B cell (primary cell): ENCODE data around the gene RBMS3. TPM values are rescaled to one million over a fixed set of nuclear protein-coding genes. Genes with fewer than 3 reads are reported as not detected.

Experiments
- ATAC-seq: fragments of 200-7000 bp; cut with Tn5 transposase; one replicate; pipeline ENCODE4 v1.10.0; 2021; ENCODE audit warnings: low read depth, mild to moderate bottlenecking, moderate number of reproducible peaks, moderate library complexity
- CTCF ChIA-PET: fragments of 350-600 bp; sonication (Branson Sonifier 250); formaldehyde crosslinking; loops from one replicate; lab custom pipeline; 2021; ENCODE audit warnings: antibody characterized with exemption, inconsistent platforms; lab: Charles Lee
- POLR2A ChIA-PET: fragments of 350-600 bp; sonication (Branson Sonifier 250); formaldehyde crosslinking; loops from one replicate; lab custom pipeline; 2021; ENCODE audit warnings: antibody characterized with exemption; lab: Charles Lee
- DNase-seq: peaks from one replicate; pipeline ENCODE4 v3.0.0; 2013
- H2AFZ ChIP-seq: 2 replicates; pipeline ENCODE4 v1.6.1; 2012; ENCODE audit warnings: mild to moderate bottlenecking, low read depth, low read length; ENCODE audit not compliant: insufficient read depth, poor library complexity, severe bottlenecking
- H3K27ac ChIP-seq, 2 donors: 1 replicate in 1 of 2; 2 replicates in 1 of 2; pipeline ENCODE4 v1.5.1; 2012 to 2013; ENCODE audit warnings: low read length in 2 of 2, mild to moderate bottlenecking in 2 of 2, moderate library complexity in 1 of 2
- H3K27me3 ChIP-seq, 4 experiments: fragments of 200-600 bp in 1 of 4; sonication (generic) in 1 of 4; replicated peaks in 1 of 4; 1 replicate in 2 of 4; 2 replicates in 2 of 4; pipeline versions ENCODE4 v1.6.1 to v1.7.0; 2013 to 2016; ENCODE audit warnings: low read length in 3 of 4, mild to moderate bottlenecking in 2 of 4, mixed read lengths in 1 of 4, moderate library complexity in 1 of 4; ENCODE audit not compliant: insufficient read depth in 4 of 4, control insufficient read depth in 3 of 4; ENCODE audit errors: control extremely low read depth in 1 of 4
- H3K36me3 ChIP-seq, 2 experiments: replicated peaks in 1 of 2; 1 replicate in 1 of 2; 2 replicates in 1 of 2; pipeline versions ENCODE4 v1.6.1 to v1.7.1; 2013; ENCODE audit warnings: low read length in 1 of 2; ENCODE audit not compliant: insufficient read depth in 2 of 2, control insufficient read depth in 1 of 2; ENCODE audit errors: control extremely low read depth in 1 of 2, extremely low read depth in 1 of 2
- H3K4me1 ChIP-seq, 2 donors: fragments of 200-600 bp in 1 of 2; sonication (generic) in 1 of 2; 1 replicate in 1 of 2; 2 replicates in 1 of 2; pipeline versions ENCODE4 v1.5.1 to v1.6.1; 2013 to 2017; ENCODE audit warnings: low read length in 2 of 2; ENCODE audit not compliant: control insufficient read depth in 2 of 2, insufficient read depth in 2 of 2
- H3K4me2 ChIP-seq: replicated peaks from 2 replicates; pipeline ENCODE3; 2012; ENCODE audit warnings: mild to moderate bottlenecking, low read depth, low read length; ENCODE audit not compliant: poor library complexity, severe bottlenecking
- H3K4me3 ChIP-seq, 5 experiments: fragments of 200-600 bp in 1 of 5; sonication (generic) in 1 of 5; 1 replicate in 3 of 5; 2 replicates in 2 of 5; pipeline versions ENCODE4 v1.5.1 to v1.7.0; 2011 to 2016; ENCODE audit warnings: low read length in 4 of 5, mild to moderate bottlenecking in 4 of 5, low read depth in 2 of 5, control low read depth in 1 of 5, moderate library complexity in 1 of 5; ENCODE audit not compliant: insufficient read depth in 1 of 5; ENCODE audit errors: control extremely low read depth in 1 of 5, extremely low read depth in 1 of 5
- H3K79me2 ChIP-seq: fragments of 200-600 bp; sonication (generic); one replicate; pipeline ENCODE4 v1.6.0; 2016; ENCODE audit warnings: low read length; ENCODE audit not compliant: control insufficient read depth, insufficient read depth
- H3K9ac ChIP-seq: fragments of 200-600 bp; sonication (generic); 2 replicates; pipeline ENCODE4 v1.6.1; 2017; ENCODE audit warnings: mild to moderate bottlenecking, low read length, moderate library complexity
- H3K9me3 ChIP-seq, 3 donors: one replicate each; pipeline versions ENCODE4 v1.6.1 to v1.7.1; 2013; ENCODE audit warnings: low read length in 2 of 3; ENCODE audit not compliant: control insufficient read depth in 2 of 3, insufficient read depth in 1 of 3; ENCODE audit errors: control extremely low read depth in 1 of 3
- H4K20me1 ChIP-seq: 2 replicates; pipeline ENCODE4 v1.6.0; 2012; ENCODE audit warnings: mild to moderate bottlenecking, low read length; ENCODE audit not compliant: insufficient read depth, control insufficient read depth, poor library complexity, severe bottlenecking
- H3K27ac Mint-ChIP-seq: one replicate; pipeline ENCODE4 v1.8.0; 2021; ENCODE audit warnings: mixed read lengths
- H3K27me3 Mint-ChIP-seq: one replicate; pipeline ENCODE4 v1.8.0; 2021; ENCODE audit warnings: mixed read lengths
- H3K4me1 Mint-ChIP-seq: one replicate; pipeline ENCODE4 v1.8.0; 2021; ENCODE audit warnings: mixed read lengths
- H3K4me3 Mint-ChIP-seq: one replicate; pipeline ENCODE4 v1.8.0; 2021; ENCODE audit warnings: mixed read lengths
- H3K9me3 Mint-ChIP-seq: one replicate; pipeline ENCODE4 v1.8.0; 2022; ENCODE audit warnings: mixed read lengths; ENCODE audit not compliant: insufficient read depth
- CTCF ChIP-seq: fragments of 200-600 bp; IDR thresholded peaks from one replicate; pipeline ENCODE4 v1.8.0; 2022; ENCODE audit warnings: antibody characterized with exemption, mild to moderate bottlenecking
- EZH2 ChIP-seq: IDR thresholded peaks from 2 replicates; pipeline ENCODE4 v1.6.1; 2012; ENCODE audit warnings: borderline replicate concordance, low read depth, mild to moderate bottlenecking, moderate library complexity, low read length; ENCODE audit not compliant: insufficient read depth, poor library complexity, severe bottlenecking
- WGBS: methylation state at CpG from one replicate; pipeline ENCODE4 v1.1.5; 2013; ENCODE audit warnings: missing lambda C conversion rate; ENCODE audit not compliant: insufficient coverage; 5-methylcytosine and 5-hydroxymethylcytosine counted together
- intact Hi-C: fragments of 100-400 bp; cut with micrococcal nuclease; formaldehyde crosslinking; loops from one replicate; pipeline ENCODE4 v1.10.0; 2022
- polyA plus RNA-seq: library from polyadenylated mRNA; depleted of rRNA; stranded (reverse); fragments of >200 nt; gene quantifications from 2 replicates; pipeline ENCODE4 v1.2.3, GENCODE V29; 2012
- total RNA-seq, 2 donors: library from RNA; stranded (reverse); fragments of 120-200 nt in 1 of 2; gene quantifications; 1 replicate in 1 of 2; 2 replicates in 1 of 2; pipeline versions ENCODE4 v1.2.3 to v1.2.4, GENCODE V29; 2013 to 2022

Gene RBMS3
- total and polyA plus RNA-seq, 2 donors (not counting 1 experiment from before 2014, with no cell fraction given), result not detected

GRCh38 chr3:29348316-29348715 lies 67.4 kb downstream of the RBMS3 start:
- POLR2A ChIA-PET, result no interaction called here
- Histone ChIP-seq H3K4me3 (no peak overlapping the region), H4K20me1 (no peaks in the 10 kb centered on the region), H3K79me2 (no peaks in the 10 kb centered on the region), H3K9me3 (no peaks in the 10 kb centered on the region), H3K4me2 (no peak overlapping the region), H2AFZ (no peak overlapping the region), H3K4me1 (no peaks in the 10 kb centered on the region), H3K27me3 (no peaks in the 10 kb centered on the region), H3K9ac (no peak overlapping the region), H3K27ac (no peak overlapping the region), H3K36me3 (no peaks in the 10 kb centered on the region)
- no peaks in the 10 kb centered on the region for H3K4me1 Mint-ChIP-seq
- no peaks in the 10 kb centered on the region for H3K9me3 Mint-ChIP-seq
- H3K27ac Mint-ChIP-seq, result no peak overlapping the region
- ATAC-seq, result no peak
- WGBS, result no CpG with 5 or more reads among the region's 4 CpGs
- TF ChIP-seq EZH2 (no peak), CTCF (no peak)
- DNase-seq, result no peak
- no peaks in the 10 kb centered on the region for H3K27me3 Mint-ChIP-seq
- CTCF ChIA-PET, result no interaction called here
- no peak overlapping the region for H3K4me3 Mint-ChIP-seq
- intact Hi-C loops, result no loop called here

GRCh38 chr3:29349049-29349448 lies 68.2 kb downstream of the RBMS3 start:
- Histone ChIP-seq H3K9ac (no peak overlapping the region), H3K4me2 (no peak overlapping the region), H3K79me2 (no peaks in the 10 kb centered on the region), H4K20me1 (no peaks in the 10 kb centered on the region), H3K4me1 (no peaks in the 10 kb centered on the region), H2AFZ (no peak overlapping the region), H3K36me3 (no peaks in the 10 kb centered on the region), H3K27ac (no peak overlapping the region), H3K9me3 (no peaks in the 10 kb centered on the region), H3K27me3 (no peaks in the 10 kb centered on the region), H3K4me3 (no peak overlapping the region)
- no peaks in the 10 kb centered on the region for H3K4me1 Mint-ChIP-seq
- no peak overlapping the region for H3K4me3 Mint-ChIP-seq
- H3K27ac Mint-ChIP-seq, result no peak overlapping the region
- no peaks in the 10 kb centered on the region for H3K9me3 Mint-ChIP-seq
- POLR2A ChIA-PET, result no interaction called here
- CTCF ChIA-PET, result no interaction called here
- H3K27me3 Mint-ChIP-seq, result no peaks in the 10 kb centered on the region
- DNase-seq (no peak), ATAC-seq (no peak)
- intact Hi-C loops, result no loop called here
- TF ChIP-seq EZH2, result no peak
- WGBS, result 90% methylated on average over 1 of the region's 2 CpGs
